ENCODE measurements around the gene PRPF6. TPM values are rescaled to one million over a fixed set of nuclear protein-coding genes. Genes with fewer than 3 reads are reported as not detected.

The PRPF6 gene
- total RNA-seq, 6 donors from 2014 or later = 60.5 to 113 (median 68.0) TPM

- no peak for TF ChIP-seq POLR2A (IDR thresholded peaks at IDR 0.05)
- no peak for TF ChIP-seq EP300 (IDR thresholded peaks at IDR 0.05)
- TF ChIP-seq POLR2AphosphoS5 (IDR thresholded peaks at IDR 0.05) = no peak
- TF ChIP-seq CTCF (IDR thresholded peaks at IDR 0.05) = no peak
- H3K4me1 ChIP-seq = peaks cover 11 to 35% (median 19%) of the 10 kb centered on the region in 4 donors
- 90 to 93% methylated on average over 18 to 28 of the region's 28 CpGs for WGBS, 2 donors
- no peak overlapping the region for H3K27ac ChIP-seq
- ATAC-seq (ENCODE audit: low FRiP score in 2 of 2) (no peak), DNase-seq (peak in 1 of 2 donors; percentile 81)
- H3K27me3 ChIP-seq = no peaks in the 10 kb centered on the region
- H3K9me3 ChIP-seq = no peaks in the 10 kb centered on the region
- H3K36me3 ChIP-seq = peaks cover 0 to 41% (median 24%) of the 10 kb centered on the region in 4 donors
- H3K4me3 ChIP-seq = no peak overlapping the region
These were observed 93.4 kb downstream of the PRPF6 start for GRCh38 chr20:64074184-64074789.

- ATAC-seq (ENCODE audit: low FRiP score in 2 of 2) = no peak
- Histone ChIP-seq H3K4me3 (no peak overlapping the region), H3K36me3 (peaks cover 0 to 41% (median 24%) of the 10 kb centered on the region in 4 donors), H3K9me3 (no peaks in the 10 kb centered on the region), H3K4me1 (peaks cover 12 to 32% (median 19%) of the 10 kb centered on the region in 4 donors), H3K27ac (no peak overlapping the region), H3K27me3 (no peaks in the 10 kb centered on the region)
- TF ChIP-seq POLR2AphosphoS5 (IDR thresholded peaks at IDR 0.05) = no peak
- TF ChIP-seq EP300 (IDR thresholded peaks at IDR 0.05) = no peak
- no peak for TF ChIP-seq CTCF (IDR thresholded peaks at IDR 0.05)
- no peak for TF ChIP-seq POLR2A (IDR thresholded peaks at IDR 0.05)
- peak in 1 of 2 donors; percentile 28 for DNase-seq
- WGBS, 2 donors = 98 to 100% methylated on average over 8 of the region's 8 CpGs
These were observed 94.0 kb downstream of the PRPF6 start for GRCh38 chr20:64074963-64075362.

- WGBS, 2 donors = 90 to 97% methylated on average over 11 to 12 of the region's 12 CpGs
- ATAC-seq (ENCODE audit: low FRiP score in 2 of 2) = no peak
- Histone ChIP-seq H3K27me3 (no peaks in the 10 kb centered on the region), H3K9me3 (no peaks in the 10 kb centered on the region), H3K4me1 (peaks cover 12 to 37% (median 21%) of the 10 kb centered on the region in 4 donors), H3K27ac (no peak overlapping the region), H3K36me3 (peaks cover 0 to 41% (median 24%) of the 10 kb centered on the region in 4 donors), H3K4me3 (no peak overlapping the region)
- TF ChIP-seq EP300 (IDR thresholded peaks at IDR 0.05) (no peak), CTCF (IDR thresholded peaks at IDR 0.05) (no peak), POLR2AphosphoS5 (IDR thresholded peaks at IDR 0.05) (no peak), POLR2A (IDR thresholded peaks at IDR 0.05) (no peak)
- no peak for DNase-seq
These were observed 94.6 kb downstream of the PRPF6 start for GRCh38 chr20:64075556-64075955.

- H3K9me3 ChIP-seq = no peaks in the 10 kb centered on the region
- DNase-seq (no peak), ATAC-seq (ENCODE audit: low FRiP score in 2 of 2) (no peak)
- TF ChIP-seq POLR2A (IDR thresholded peaks at IDR 0.05) (no peak), CTCF (IDR thresholded peaks at IDR 0.05) (no peak), POLR2AphosphoS5 (IDR thresholded peaks at IDR 0.05) (no peak), EP300 (IDR thresholded peaks at IDR 0.05) (no peak)
- peak overlapping the region in 3 of 4 donors; percentile 71 to 92 (median 80) for H3K4me3 ChIP-seq
- 88 to 91% methylated on average over 8 to 22 of the region's 22 CpGs for WGBS, 2 donors
- peaks cover 0 to 41% (median 24%) of the 10 kb centered on the region in 4 donors for H3K36me3 ChIP-seq
- peak overlapping the region; percentile 78 to 94 (median 88) for H3K27ac ChIP-seq
- H3K27me3 ChIP-seq = no peaks in the 10 kb centered on the region
- H3K4me1 ChIP-seq = peaks cover 17 to 45% (median 21%) of the 10 kb centered on the region in 4 donors
These were observed 95.4 kb downstream of the PRPF6 start for GRCh38 chr20:64076061-64076997.

Measured in upper lobe of left lung (tissue), 6 donors.